Keratinocyte (primary cell): ENCODE results near the gene CTNNA2. TPM values are rescaled to one million over a fixed set of nuclear protein-coding genes. Genes with fewer than 3 reads are reported as not detected.

Source experiments
- DNase-seq: peaks from one replicate; pipeline ENCODE4 v3.0.0-alpha.2; 2011; ENCODE audit warnings: low read depth, missing footprints, low spot score
- FAIRE-seq: peaks from 2 replicates; lab custom pipeline; 2011; peaks lifted over from hg19 to GRCh38; lab: Jason Lieb, UNC
- H2AFZ ChIP-seq: 2 replicates; pipeline ENCODE4 v1.6.0; 2012; ENCODE audit warnings: low read length, control low read depth, inconsistent platforms; ENCODE audit not compliant: control insufficient read depth
- H3K27ac ChIP-seq: 2 replicates; pipeline ENCODE4 v1.5.1; 2011; ENCODE audit warnings: low read length; ENCODE audit not compliant: control insufficient read depth, insufficient read depth
- H3K27me3 ChIP-seq: 3 replicates; pipeline ENCODE4 v1.6.0; 2011; ENCODE audit warnings: low read length; ENCODE audit not compliant: control insufficient read depth, insufficient read depth; ENCODE audit errors: extremely low read depth
- H3K36me3 ChIP-seq, 2 experiments: 2 replicates in 1 of 2; 3 replicates in 1 of 2; pipeline ENCODE4 v1.5.1; 2011; ENCODE audit warnings: low read length in 2 of 2, mild to moderate bottlenecking in 1 of 2; ENCODE audit not compliant: control insufficient read depth in 2 of 2, insufficient read depth in 2 of 2; ENCODE audit errors: extremely low read depth in 1 of 2
- H3K4me1 ChIP-seq: 3 replicates; pipeline ENCODE4 v1.5.1; 2011; ENCODE audit warnings: low read length; ENCODE audit not compliant: control insufficient read depth, insufficient read depth; ENCODE audit errors: extremely low read depth
- H3K4me2 ChIP-seq: 3 replicates; pipeline ENCODE4 v1.6.0; 2011; ENCODE audit warnings: low read depth, low read length; ENCODE audit not compliant: control insufficient read depth, insufficient read depth; ENCODE audit errors: extremely low read depth
- H3K4me3 ChIP-seq, 3 experiments: fragments of 200-600 bp in 1 of 3; sonication (generic) in 1 of 3; 2 replicates in 2 of 3; 3 replicates in 1 of 3; pipeline ENCODE4 v1.5.1; 2011 to 2016; ENCODE audit warnings: low read length in 3 of 3, mild to moderate bottlenecking in 3 of 3, control low read depth in 2 of 3, inconsistent platforms in 1 of 3, low read depth in 1 of 3, mixed read lengths in 1 of 3, mixed run types in 1 of 3, moderate library complexity in 1 of 3; ENCODE audit not compliant: control insufficient read depth in 2 of 3, insufficient read depth in 2 of 3; ENCODE audit errors: extremely low read depth in 1 of 3
- H3K79me2 ChIP-seq: 2 replicates; pipeline ENCODE4 v1.6.0; 2012; ENCODE audit warnings: low read length; ENCODE audit not compliant: control insufficient read depth, insufficient read depth
- H3K9ac ChIP-seq: 3 replicates; pipeline ENCODE4 v1.6.0; 2011; ENCODE audit warnings: low read length; ENCODE audit not compliant: control insufficient read depth, insufficient read depth; ENCODE audit errors: extremely low read depth
- H3K9me1 ChIP-seq: 3 replicates; pipeline ENCODE4 v1.6.0; 2011; ENCODE audit warnings: low read length; ENCODE audit not compliant: control insufficient read depth, insufficient read depth; ENCODE audit errors: extremely low read depth
- H3K9me3 ChIP-seq: 2 replicates; pipeline ENCODE4 v1.5.1; 2012; ENCODE audit warnings: low read depth, low read length; ENCODE audit not compliant: control insufficient read depth
- H4K20me1 ChIP-seq: 3 replicates; pipeline ENCODE4 v1.6.0; 2011; ENCODE audit warnings: low read length; ENCODE audit not compliant: control insufficient read depth, insufficient read depth; ENCODE audit errors: extremely low read depth
- EZH2 ChIP-seq: IDR thresholded peaks from one replicate; pipeline ENCODE4 v1.6.1; 2012; ENCODE audit warnings: inconsistent platforms, mild to moderate bottlenecking, low read length, moderate library complexity
- dilution Hi-C: fragments of 300-500 bp; cut with MboI; formaldehyde crosslinking; loops from one replicate; pipeline ENCODE4 v1.7.0; 2020; ENCODE audit warnings: low sequenced_read_pairs; ENCODE audit not compliant: extremely low pct_ligation_motif_present
- polyA plus RNA-seq, 5 experiments: library from polyadenylated mRNA; depleted of rRNA in 3 of 5; stranded (reverse) in 3 of 5; stranded (forward) in 1 of 5; unstranded in 1 of 5; fragments of >200 nt; gene quantifications; 1 replicate in 1 of 5; 2 replicates in 3 of 5; 3 replicates in 1 of 5; pipeline versions ENCODE4 v1.2.1 to v1.2.3, GENCODE V29; 2011 to 2012; ENCODE audit warnings: missing spikeins in 2 of 5, low read depth in 1 of 5, low replicate concordance in 1 of 5
- TF ChIP-seq, protein P1 (sequence below), 3 experiments: IDR thresholded peaks in 1 of 3; conservative IDR thresholded peaks in 1 of 3; optimal IDR thresholded peaks in 1 of 3; 2 replicates in 2 of 3; 3 replicates in 1 of 3; pipeline versions ENCODE3 to v1.5.1; 2011; ENCODE audit warnings: low read length in 3 of 3, mild to moderate bottlenecking in 3 of 3, moderate library complexity in 2 of 3, control low read depth in 1 of 3, inconsistent platforms in 1 of 3; ENCODE audit not compliant: insufficient read depth in 2 of 3; ENCODE audit errors: extremely low read depth in 1 of 3

Gene CTNNA2
- polyA plus RNA-seq, 1 donor (not counting 4 experiments of a cell fraction or from before 2014, with no cell fraction given): not detected

- FAIRE-seq: no peak
- dilution Hi-C loops: no loop called here
- H2AFZ ChIP-seq: no peak overlapping the region
- no peak overlapping the region for H3K4me3 ChIP-seq
- H3K27ac ChIP-seq: no peak overlapping the region
- H3K9me3 ChIP-seq: no peaks in the 10 kb centered on the region
- no peaks in the 10 kb centered on the region for H3K79me2 ChIP-seq
- H3K4me2 ChIP-seq: no peak overlapping the region
- no peaks in the 10 kb centered on the region for H3K9me1 ChIP-seq
- H3K27me3 ChIP-seq: no peaks in the 10 kb centered on the region
- DNase-seq: no peak
- no peaks in the 10 kb centered on the region for H4K20me1 ChIP-seq
- no peak for TF ChIP-seq EZH2
- TF ChIP-seq, protein P1, sequence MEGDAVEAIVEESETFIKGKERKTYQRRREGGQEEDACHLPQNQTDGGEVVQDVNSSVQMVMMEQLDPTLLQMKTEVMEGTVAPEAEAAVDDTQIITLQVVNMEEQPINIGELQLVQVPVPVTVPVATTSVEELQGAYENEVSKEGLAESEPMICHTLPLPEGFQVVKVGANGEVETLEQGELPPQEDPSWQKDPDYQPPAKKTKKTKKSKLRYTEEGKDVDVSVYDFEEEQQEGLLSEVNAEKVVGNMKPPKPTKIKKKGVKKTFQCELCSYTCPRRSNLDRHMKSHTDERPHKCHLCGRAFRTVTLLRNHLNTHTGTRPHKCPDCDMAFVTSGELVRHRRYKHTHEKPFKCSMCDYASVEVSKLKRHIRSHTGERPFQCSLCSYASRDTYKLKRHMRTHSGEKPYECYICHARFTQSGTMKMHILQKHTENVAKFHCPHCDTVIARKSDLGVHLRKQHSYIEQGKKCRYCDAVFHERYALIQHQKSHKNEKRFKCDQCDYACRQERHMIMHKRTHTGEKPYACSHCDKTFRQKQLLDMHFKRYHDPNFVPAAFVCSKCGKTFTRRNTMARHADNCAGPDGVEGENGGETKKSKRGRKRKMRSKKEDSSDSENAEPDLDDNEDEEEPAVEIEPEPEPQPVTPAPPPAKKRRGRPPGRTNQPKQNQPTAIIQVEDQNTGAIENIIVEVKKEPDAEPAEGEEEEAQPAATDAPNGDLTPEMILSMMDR (optimal IDR thresholded peaks at IDR 0.05 in 1 of 3, IDR thresholded peaks at IDR 0.05 in 1 of 3, conservative IDR thresholded peaks at IDR 0.05 in 1 of 3; ENCODE audit: extremely low read depth in 1 of 3, insufficient read depth in 2 of 3, low read length in 3 of 3): no peak
- H3K36me3 ChIP-seq: no peaks in the 10 kb centered on the region
- no peak overlapping the region for H3K9ac ChIP-seq
- no peaks in the 10 kb centered on the region for H3K4me1 ChIP-seq
Measured at GRCh38 chr2:80413136-80413535, 900.3 kb downstream of the CTNNA2 start.

GRCh38 chr2:80417737-80418136, 904.9 kb downstream of the CTNNA2 start:
- Histone ChIP-seq H3K4me3 (no peak overlapping the region), H3K9me1 (no peaks in the 10 kb centered on the region), H3K36me3 (no peaks in the 10 kb centered on the region), H3K27me3 (no peaks in the 10 kb centered on the region), H3K4me2 (no peak overlapping the region), H3K4me1 (no peaks in the 10 kb centered on the region), H3K79me2 (no peaks in the 10 kb centered on the region), H3K27ac (no peak overlapping the region), H4K20me1 (no peaks in the 10 kb centered on the region), H3K9ac (no peak overlapping the region), H3K9me3 (no peaks in the 10 kb centered on the region), H2AFZ (no peak overlapping the region)
- DNase-seq: no peak
- no peak for TF ChIP-seq EZH2
- TF ChIP-seq, protein P1 (optimal IDR thresholded peaks at IDR 0.05 in 1 of 3, IDR thresholded peaks at IDR 0.05 in 1 of 3, conservative IDR thresholded peaks at IDR 0.05 in 1 of 3; ENCODE audit: extremely low read depth in 1 of 3, insufficient read depth in 2 of 3, low read length in 3 of 3): no peak
- no peak for FAIRE-seq
- dilution Hi-C loops: no loop called here
